ENCODE data around the gene MRPL52. TPM values are rescaled to one million over a fixed set of nuclear protein-coding genes. Genes with fewer than 3 reads are reported as not detected.

Gene MRPL52
- total and polyA plus RNA-seq, 2 of the 13 experiments (the other 11 are each of a cell fraction or from before 2014, with no cell fraction given) = 118 to 329 TPM

- TF ChIP-seq ZNF12 (CRISPR knock-in tag; IDR thresholded peaks at IDR 0.05) = no peak
- TF ChIP-seq ZNF580 (CRISPR knock-in tag; IDR thresholded peaks at IDR 0.05; ENCODE audit: borderline replicate concordance, low read depth) = no peak
- TF ChIP-seq HNF4G (IDR thresholded peaks at IDR 0.05; ENCODE audit: borderline replicate concordance, low read depth, low read length) = no peak
- TF ChIP-seq HNF4G (CRISPR knock-in tag; IDR thresholded peaks at IDR 0.05; ENCODE audit: borderline replicate concordance, low read depth) = no peak
- TF ChIP-seq PAWR (CRISPR knock-in tag; IDR thresholded peaks at IDR 0.05; ENCODE audit: borderline replicate concordance) = no peak
- no peak for TF ChIP-seq SMYD3 (CRISPR knock-in tag; IDR thresholded peaks at IDR 0.05)
- peak; percentile 71; the same call in 1 of the 2 replicates for TF ChIP-seq KAT7 (CRISPR knock-in tag; IDR thresholded peaks at IDR 0.05; ENCODE audit: borderline replicate concordance)
- TF ChIP-seq SOX13 (IDR thresholded peaks at IDR 0.05) = no peak
- TF ChIP-seq SOX13 (CRISPR knock-in tag; conservative IDR thresholded peaks at IDR 0.05 in 1 of 2, IDR thresholded peaks at IDR 0.05 in 1 of 2) = peak in 1 of 2 experiments; percentile 22; a peak in 1 of 4 replicates
- no peak for TF ChIP-seq ZNF512 (CRISPR knock-in tag; IDR thresholded peaks at IDR 0.05)
- TF ChIP-seq KLF12 (CRISPR knock-in tag; IDR thresholded peaks at IDR 0.05; ENCODE audit: borderline replicate concordance) = no peak
- no peak for TF ChIP-seq TRAFD1 (CRISPR knock-in tag; IDR thresholded peaks at IDR 0.05; ENCODE audit: borderline replicate concordance)
- 0 out of 2 replicates have a peak, but pooled peaks have one; percentile 52 for TF ChIP-seq KLF6 (CRISPR knock-in tag; IDR thresholded peaks at IDR 0.05)
- TF ChIP-seq SALL2 (CRISPR knock-in tag; IDR thresholded peaks at IDR 0.05) = no peak
- TF ChIP-seq, protein P1, sequence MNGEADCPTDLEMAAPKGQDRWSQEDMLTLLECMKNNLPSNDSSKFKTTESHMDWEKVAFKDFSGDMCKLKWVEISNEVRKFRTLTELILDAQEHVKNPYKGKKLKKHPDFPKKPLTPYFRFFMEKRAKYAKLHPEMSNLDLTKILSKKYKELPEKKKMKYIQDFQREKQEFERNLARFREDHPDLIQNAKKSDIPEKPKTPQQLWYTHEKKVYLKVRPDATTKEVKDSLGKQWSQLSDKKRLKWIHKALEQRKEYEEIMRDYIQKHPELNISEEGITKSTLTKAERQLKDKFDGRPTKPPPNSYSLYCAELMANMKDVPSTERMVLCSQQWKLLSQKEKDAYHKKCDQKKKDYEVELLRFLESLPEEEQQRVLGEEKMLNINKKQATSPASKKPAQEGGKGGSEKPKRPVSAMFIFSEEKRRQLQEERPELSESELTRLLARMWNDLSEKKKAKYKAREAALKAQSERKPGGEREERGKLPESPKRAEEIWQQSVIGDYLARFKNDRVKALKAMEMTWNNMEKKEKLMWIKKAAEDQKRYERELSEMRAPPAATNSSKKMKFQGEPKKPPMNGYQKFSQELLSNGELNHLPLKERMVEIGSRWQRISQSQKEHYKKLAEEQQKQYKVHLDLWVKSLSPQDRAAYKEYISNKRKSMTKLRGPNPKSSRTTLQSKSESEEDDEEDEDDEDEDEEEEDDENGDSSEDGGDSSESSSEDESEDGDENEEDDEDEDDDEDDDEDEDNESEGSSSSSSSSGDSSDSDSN (CRISPR knock-in tag; IDR thresholded peaks at IDR 0.05) = peak; percentile 88
- no peak for TF ChIP-seq HNRNPH1 (optimal IDR thresholded peaks at IDR 0.05; ENCODE audit: low read depth, low read length)
- no peak for TF ChIP-seq KMT2B (CRISPR knock-in tag; IDR thresholded peaks at IDR 0.05)
- TF ChIP-seq ZNF616 (CRISPR knock-in tag; IDR thresholded peaks at IDR 0.05; ENCODE audit: low read depth) = no peak; the same call in 1 of the 2 replicates
- TF ChIP-seq ZNF329 (CRISPR knock-in tag; IDR thresholded peaks at IDR 0.05; ENCODE audit: low read depth) = peak; percentile 72; the same call in 1 of the 2 replicates
- TF ChIP-seq, protein P2, sequence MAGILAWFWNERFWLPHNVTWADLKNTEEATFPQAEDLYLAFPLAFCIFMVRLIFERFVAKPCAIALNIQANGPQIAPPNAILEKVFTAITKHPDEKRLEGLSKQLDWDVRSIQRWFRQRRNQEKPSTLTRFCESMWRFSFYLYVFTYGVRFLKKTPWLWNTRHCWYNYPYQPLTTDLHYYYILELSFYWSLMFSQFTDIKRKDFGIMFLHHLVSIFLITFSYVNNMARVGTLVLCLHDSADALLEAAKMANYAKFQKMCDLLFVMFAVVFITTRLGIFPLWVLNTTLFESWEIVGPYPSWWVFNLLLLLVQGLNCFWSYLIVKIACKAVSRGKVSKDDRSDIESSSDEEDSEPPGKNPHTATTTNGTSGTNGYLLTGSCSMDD (CRISPR knock-in tag; IDR thresholded peaks at IDR 0.05) = no peak
- TF ChIP-seq CREB3 (CRISPR knock-in tag; IDR thresholded peaks at IDR 0.05) = no peak
Measured at GRCh38 chr14:22837114-22837749, 7.5 kb downstream of the MRPL52 start (continued).

Measured in HepG2 (cell line).